ENCODE results near the gene COL13A1.
A peak's percentile ranks its signal among the peaks of the same experiment; 100 is the strongest.

The COL13A1 gene

DNA sequence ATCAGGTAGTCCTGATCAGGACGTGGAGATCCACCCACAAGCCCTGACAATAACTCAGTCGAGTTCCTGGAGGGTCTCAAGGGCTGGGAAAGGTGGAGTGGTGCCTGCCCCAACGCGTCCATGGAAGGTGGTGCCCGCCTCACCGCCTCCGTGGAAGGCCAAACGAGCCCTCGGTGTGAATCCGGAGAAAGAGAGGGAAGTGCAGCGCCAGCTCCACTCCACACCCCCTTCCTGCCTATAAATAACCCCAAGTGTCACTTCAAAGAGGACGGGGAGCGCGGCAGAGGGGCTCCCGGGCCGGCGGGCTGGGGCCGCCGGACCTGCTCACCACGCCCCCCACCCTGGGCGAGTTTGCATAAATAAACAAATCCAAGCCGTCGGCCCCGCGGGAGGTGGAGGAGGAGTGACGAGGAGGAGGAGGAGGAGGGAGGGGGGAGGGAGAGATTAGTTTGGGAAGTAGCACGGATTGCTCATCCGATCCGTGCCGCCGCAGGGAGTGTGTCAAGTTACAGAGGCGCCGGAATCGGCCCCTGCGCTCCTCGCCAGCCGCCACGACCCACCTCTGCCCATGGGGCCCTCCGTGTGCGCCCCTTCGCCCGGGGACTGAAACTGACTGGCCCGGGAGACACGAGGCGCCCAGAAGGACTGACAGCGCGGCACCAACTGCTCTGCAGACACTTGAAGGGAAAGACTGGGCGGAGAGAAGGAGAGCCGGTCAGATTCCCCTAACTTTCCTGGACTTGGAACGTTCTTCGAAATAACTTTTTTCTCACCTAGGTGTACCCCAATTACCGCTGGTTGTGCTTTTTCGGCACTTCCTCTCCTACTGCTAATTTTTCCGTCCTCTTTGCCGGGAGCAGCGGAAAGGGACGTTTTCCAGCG is at the start of gene COL13A1:
TSS of gene COL13A1 (plus strand) at position 473 of the 882 bp plus-strand sequence. CDS start 518 bp downstream, outside the sequence.
- no peak for DNase-seq (ENCODE audit: low read depth)

DNA sequence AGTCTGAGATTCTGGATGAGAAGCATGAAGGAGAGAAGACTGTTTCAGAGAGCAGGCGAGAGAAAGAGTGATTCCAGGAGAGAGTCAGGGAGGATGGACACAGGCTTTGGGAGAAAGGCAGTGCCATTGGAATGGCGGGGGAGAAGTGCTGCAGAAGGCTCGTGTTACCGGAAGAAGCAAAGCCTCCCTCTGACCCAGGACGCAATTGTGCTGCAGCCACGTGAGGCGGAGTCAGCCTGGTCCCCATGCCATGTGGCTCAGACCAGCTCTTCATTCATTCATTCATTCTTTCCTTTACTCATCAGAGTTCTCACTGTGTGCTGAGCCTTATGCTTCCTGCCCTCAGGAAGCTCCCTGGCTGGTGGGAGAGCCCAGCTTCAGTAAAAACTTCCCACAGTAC is 49.2 kb upstream of the COL13A1 start:
- DNase-seq (ENCODE audit: low read depth): no peak

DNA sequence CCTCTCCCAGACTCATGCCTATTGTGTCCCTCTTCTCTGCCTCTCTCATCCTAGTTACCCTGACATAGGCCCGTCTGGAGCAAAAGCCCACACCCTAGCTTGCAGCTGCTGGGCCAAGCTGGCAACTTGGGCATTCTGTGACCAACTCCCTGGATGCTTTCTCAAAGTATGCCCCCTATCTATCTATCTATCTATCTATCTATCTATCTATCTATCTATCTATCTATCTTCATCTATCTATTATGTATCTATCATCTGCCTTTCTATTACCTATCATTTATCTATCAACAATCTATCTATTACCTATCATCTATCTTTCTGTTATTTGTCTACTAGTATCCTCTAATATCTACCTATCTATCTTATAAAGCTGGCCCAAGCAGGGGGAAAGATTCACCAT is 45.4 kb upstream of the COL13A1 start:
- no peak for DNase-seq (ENCODE audit: low read depth)

DNA sequence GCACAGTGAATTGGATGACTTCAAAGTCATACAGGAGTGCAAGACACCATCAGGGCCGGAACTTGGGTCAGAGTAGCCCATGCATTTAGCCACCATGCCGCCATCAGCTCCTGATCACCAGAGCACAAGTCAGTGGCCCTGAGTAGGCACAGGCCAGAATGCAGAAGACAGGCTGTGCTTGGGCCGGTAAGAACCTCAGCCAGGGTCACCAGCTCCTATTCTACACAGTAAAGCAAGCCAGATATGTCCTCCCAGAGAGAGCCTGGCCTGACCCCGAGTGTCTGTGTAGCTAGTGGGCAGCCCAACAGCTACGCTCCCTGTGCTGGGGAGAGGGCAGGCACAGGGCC is 44.5 kb upstream of the COL13A1 start:
- DNase-seq (ENCODE audit: low read depth): no peak

DNA sequence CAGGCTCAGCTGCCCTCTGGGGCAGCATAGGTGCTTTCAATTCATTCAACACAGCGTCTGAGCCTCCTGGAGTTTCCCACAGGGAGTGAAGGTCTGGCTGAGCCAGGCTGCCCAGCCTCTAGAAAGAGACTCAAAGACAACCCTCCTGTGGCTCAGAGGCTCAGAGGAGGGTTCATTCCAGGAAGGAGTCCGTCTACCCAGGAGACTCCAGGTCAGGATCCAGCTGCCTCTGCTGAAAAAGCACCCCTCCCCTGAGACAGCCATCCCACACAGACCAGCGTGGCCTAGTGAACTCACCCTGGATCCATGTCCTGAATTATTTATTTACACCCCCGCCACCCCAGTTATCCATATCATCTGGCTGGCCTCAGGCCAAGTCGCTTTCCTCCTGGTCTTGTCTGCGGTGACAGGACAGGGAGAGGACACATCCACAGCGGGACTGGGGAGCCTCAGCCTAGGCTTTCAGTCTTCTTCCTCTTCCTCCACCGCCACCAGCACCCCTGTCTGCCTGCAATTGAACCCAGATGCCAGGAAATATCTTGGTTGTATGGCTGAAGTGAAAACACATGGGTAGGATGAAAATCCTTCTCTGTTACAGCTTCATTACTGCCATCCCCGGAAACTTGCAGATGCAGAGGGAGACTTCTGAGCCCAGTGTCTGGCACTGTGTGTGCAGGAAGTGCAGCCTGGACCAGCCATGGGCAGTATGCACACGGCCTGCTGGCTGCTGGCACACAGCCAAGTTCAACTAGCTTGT is 44.0 kb upstream of the COL13A1 start:
- peak; percentile 48 for DNase-seq (ENCODE audit: low read depth)

DNA sequence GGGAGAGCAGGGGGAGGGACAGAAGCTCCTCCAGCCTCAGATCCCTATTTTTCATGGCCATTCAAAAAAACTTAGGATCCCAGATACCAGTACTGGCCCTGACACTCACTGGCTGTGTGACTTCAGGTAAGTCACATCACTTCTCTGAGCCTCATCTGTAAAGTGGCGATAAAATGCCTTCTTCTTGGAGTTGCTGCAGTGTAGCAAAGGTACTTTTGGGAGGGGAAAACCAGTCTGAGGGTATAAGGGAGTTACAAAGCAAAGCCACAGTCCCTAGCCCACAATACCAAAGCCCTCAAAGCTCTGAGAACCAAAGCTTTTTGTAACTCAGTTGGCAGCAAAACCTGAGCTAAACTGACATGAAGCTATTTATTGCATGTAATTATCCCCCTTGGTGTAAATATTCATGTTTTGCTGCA is 43.4 kb upstream of the COL13A1 start:
- no peak for DNase-seq (ENCODE audit: low read depth)

DNA sequence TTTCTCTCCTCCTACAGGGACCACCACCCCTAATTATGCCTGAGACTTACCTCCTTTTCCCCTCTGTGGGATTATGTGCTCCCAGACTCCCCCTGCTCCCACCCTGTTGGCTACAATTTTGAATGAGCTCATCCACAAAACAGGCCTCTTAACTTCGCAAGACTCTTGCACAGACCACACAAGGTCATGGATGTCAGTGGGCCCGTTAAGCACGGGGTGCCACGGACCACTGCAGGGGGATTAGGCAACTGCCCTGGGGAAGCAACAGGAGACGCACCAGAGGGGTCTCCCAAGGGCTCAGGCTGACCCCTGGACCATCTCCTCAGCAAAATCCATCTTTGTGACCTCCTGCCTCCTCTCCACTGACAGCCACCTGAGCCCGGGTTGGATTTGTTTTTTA is 42.1 kb upstream of the COL13A1 start:
- no peak for DNase-seq (ENCODE audit: low read depth)

DNA sequence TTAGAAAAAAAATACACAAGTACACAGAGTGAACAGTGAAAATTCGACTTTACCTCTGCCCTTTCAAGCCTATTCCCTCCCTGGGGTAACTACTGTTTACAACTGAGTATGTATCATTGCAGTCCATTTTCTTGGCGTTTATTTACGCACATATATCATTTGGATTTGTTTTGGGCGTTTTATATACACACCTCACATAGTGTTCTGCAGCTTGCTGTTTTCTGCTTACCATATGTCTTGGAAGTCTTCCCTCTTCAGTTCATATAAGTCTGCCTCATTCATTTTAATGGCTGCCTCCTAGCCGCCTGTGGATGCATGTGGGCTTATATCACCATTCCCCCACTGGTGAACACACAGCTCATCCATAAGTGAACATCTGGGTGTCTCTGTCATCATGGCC is 41.6 kb upstream of the COL13A1 start:
- no peak for DNase-seq (ENCODE audit: low read depth)

DNA sequence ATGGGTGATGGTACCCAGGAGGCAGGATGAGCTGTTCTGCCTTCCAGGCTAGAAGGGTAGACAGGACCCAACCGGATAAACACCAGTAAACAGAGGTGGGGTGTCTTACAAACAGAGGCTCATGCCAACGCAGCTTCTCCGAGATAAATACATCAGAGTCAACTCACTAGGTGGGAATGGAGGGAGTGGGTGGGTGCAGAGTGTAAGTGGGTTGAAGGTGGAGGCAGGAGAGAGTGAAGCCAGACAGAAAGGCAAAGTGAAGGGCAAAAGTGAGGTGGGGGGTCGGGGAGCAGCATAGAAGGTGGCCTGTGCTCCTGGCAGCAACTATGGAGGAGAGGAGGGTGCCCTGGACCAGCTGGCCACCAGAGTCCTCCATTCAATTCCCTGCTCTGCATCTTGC is 40.4 kb upstream of the COL13A1 start:
- DNase-seq (ENCODE audit: low read depth): no peak

DNA sequence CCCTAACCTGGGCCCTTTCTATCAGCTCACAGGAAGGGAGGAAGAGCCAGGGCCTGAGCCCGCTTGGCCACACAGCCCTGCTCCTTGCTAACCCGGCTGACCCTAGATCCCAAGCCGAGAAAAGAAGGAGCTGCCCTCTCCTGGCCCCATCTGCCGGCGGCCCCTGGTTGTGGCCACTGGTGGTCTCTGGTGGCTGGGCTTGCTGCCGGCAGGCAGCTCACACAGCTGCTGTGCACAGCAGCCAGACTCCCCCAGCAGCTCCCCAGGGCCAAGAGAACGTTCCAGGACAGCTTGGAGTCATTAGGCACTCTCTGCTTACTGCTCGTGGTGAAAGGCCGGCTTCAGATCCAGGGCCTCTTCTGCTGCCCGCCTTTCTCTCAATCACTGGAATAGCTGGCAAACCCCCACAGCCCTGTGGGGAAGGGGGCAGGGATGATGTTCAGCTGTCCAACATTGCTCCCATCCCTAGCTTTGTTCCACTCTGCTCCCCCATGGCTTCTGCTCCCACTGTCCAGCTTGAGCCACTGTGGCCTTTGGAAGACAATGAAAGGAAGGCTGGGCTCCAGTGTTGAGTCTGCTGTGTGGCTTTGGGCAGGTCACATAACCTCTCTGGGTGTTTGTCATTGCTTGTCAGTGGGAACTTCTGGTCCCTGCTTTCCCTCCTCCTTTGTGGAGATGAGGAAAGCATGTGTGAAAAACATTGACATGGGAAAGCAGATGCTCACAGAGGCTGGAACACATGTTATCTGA is 35.4 kb upstream of the COL13A1 start:
- no peak for DNase-seq (ENCODE audit: low read depth)

DNA sequence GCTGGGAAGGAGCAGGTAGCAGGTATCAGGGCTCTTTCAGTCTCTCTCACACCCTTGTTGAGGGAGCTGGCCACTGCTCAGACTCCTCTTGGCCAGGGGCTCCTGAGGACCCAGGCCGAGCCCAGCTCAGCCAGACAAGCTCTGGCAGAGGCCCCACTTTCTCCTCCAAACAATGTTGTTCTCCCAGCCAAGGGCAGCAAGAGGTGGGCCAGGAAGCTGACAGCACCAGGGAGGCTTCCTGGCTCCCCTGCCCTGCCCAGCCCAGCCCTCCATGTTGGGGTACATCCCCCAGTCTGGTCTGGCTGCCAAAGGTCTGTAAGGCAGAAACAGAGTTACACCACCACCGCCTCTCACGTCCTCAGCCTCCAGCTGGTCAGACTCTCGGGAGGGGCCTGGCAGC is 33.9 kb upstream of the COL13A1 start:
- DNase-seq (ENCODE audit: low read depth): no peak

DNA sequence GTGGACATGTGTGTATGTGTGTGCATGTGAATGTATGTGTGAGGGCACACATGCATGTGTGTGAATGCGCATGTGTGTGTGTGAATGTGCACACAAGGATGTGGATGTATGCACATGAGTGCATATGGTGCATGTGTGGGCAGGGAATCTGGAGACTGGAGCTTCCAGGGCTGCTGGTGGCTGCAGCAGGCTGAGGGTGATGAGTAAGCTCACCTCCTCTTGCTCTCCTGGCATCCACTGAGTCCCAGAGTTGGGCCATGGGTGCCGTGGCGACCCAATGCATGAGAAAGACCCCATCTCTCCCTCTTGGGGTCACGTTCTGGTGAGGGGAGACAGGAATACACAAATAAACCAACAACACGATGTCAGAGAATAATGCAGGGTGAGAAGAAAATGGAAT is 33.3 kb upstream of the COL13A1 start:
- DNase-seq (ENCODE audit: low read depth): no peak

DNA sequence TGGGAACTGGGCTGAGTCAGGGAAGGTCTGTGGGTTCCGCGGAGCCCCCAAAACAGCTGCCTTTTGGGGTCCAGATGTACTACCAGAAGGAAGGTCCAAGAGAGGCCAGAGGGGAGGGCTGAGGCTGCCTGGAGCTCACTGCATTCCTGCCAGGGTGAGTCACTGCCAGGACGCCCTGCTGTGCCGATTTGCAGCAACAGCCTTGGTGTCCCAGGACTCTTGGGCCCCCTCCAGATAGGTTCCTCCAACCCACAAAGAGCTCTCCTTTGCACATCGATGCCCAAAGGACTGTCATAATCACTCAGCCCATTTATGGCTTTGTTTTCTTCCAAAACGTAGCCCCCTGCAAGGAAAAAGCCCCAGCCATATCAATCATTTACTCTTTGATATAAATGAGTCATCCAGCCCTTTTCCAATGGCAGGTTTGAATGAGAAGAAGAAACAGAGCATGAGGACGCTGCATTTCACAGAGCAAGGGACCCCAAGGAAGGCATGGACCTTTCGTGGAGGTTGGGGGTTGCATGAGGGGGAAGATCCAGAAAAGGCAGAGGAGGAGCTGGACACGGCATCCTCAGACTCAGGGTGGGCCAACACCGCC is 32.2 kb upstream of the COL13A1 start:
- DNase-seq (ENCODE audit: low read depth): peak; percentile 60

DNA sequence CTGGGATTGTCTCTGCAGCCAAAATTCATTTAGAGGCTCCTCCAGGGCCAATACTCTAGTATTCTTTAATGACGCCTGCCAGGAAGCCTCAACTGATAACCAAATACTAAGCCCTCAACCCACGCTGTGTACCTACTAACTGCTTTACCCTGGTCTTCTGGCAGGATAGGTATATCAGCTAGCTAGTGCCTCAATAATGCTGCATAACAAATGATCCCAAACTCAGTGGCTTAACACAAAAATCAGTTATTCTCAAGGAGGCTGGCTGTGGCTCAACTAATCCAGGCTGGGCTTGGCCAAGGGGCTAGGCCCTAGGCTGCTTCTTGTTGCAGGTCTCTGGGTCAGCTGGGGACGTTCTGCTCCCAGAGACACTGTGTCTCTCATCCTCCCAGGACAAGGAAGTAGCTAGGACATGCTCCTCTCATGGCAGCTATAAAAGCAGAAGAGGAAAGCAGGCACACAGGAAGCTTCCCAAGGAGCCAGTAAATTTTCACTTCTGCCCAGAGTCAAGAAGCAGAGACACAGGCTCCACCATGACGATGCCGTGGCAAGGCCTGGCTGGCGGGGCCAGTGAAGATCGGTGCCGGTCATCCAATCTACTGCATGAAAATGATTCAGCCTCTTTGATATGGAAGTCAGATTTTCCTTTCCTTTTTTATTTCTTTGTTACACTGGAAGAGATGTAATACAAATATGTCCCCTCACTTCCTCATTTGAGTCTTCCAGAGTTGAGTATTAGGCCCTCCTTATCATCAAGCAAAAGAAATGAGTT is 28.6 kb upstream of the COL13A1 start:
- no peak for DNase-seq (ENCODE audit: low read depth)

DNA sequence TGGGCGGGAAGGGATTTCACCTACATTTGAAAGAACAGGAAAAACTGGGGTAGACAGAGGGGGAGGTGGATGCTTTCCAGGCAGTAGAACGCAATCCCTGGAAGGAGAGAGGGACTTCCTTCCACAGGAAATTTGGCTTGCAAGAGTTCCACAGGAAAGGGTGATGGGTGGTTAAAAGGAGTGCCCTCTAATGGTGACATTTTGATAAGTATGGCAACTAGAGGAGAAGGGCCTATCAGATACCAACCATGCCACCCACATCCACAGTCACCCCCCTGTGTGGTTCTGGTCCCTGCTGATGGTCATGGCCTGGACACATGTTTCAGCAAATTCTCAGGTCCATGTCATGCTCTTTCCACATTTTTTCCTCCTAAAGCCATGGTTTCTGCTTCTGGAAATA is 27.1 kb upstream of the COL13A1 start:
- no peak for DNase-seq (ENCODE audit: low read depth)

DNA sequence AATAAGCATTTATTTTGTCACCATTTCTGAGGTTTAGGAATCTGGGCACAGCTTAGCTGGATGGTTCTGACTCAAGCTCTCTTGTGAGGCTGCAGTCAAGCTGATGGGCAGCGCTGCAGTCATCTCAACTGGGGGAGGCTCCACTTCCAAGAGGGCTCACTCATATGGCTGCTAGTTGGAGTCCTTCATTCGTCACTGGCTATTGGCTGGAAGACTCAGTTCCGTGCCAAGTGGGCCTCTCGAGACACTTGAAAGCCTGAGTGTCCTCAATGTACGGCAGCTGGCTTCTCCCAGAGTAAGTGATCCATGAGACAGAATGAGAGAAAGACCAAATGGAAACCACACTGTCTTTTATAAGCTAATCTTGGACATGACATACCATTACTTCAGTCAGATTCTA is 21.6 kb upstream of the COL13A1 start:
- no peak for DNase-seq (ENCODE audit: low read depth)

DNA sequence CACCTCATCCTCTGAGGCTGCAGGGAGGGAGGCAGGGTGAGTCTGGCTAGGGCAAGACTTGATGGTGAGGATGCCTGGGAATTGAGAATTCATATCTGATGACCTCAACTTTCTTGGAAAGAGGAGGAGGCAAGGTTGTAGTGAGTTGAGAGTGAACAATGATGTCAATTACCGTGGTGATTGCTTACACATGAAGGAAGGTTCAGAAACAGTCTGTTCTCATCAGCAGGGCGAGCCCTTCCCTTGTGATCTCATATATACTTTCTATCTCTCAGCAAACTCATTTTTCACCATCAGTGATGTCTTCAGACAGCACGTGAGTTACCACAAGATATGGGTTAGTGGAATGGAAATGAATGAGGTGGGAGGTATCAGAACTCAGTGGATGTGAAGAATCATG is 20.1 kb upstream of the COL13A1 start:
- no peak for DNase-seq (ENCODE audit: low read depth)

DNA sequence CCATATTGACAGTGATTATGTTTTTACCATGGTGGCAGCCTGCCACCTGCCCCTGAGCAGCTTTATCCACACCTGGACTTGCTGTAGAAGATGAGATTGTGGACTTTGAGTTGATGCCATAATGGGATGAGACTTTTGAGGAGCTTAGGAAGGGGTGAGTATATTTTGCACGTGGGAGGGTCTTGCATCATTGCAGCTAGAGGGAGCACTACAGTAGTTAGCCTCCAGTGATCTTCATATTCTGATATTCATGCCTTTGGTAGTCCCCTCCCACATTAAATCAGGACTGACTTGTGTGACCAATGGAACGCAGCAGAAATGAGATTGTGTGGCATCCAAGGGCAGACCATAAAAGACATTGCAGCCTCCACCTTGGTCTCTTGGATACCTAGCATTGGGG is 18.2 kb upstream of the COL13A1 start:
- DNase-seq (ENCODE audit: low read depth): no peak

DNA sequence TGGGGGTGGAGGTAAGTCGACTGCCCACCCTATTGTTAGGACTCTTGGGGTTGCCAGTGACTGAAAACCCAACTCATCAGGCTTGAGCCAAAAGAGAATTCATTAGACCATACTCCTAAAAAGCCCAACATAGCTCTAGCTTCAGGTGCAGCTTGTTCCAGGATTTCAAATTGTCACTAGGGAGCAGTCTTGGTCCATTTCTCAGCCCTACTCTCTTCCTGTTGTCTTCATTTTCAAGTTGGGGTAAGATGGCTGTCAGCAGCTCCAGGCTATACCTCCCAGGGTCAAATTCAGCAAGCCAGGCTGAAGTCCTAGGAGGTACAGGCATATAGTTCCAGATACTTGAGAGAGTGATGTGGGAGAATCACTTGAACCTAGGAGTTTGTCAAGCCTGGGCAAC is 14.9 kb upstream of the COL13A1 start:
- DNase-seq (ENCODE audit: low read depth): no peak

DNA sequence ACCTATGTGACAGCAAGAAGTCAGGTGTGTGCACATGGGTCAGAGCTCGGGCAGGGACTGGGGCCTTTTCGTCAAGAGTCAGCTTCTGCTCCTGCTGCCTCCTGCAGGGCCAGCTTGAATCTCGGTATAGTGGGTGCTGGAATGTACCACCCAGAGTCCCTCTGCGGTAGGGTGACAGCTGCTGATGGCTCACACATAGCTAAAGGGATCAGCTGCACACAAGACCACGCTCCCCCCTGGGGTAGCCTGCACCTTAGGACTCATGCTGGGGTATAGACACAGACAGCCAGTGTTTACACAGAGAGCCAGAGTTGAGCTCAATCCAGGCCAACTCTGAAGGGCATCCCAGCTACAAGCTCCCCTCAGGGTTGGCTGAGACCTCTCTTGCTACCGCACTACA is 14.0 kb upstream of the COL13A1 start:
- no peak for DNase-seq (ENCODE audit: low read depth)

DNA sequence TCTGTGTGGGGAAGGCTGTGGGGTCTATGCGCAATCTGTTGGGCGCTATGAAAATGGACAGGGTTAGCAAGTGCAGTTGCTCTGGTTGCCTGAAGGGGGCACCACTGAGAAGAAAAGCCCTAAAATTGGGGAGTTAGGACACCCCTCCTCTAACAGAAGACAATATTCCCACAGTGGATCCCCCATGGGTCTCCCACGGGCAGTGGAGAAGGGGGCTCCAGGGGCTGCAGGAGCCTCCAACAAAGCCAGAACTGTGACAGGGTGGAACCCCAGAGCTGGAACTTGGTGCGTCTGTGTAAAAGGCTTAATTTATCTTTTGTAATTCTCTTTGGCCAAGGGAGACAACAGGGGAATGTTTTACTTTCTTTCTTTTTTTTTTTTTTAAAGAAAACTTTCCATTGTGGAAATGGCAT is 12.5 kb upstream of the COL13A1 start:
- no peak for DNase-seq (ENCODE audit: low read depth)

DNA sequence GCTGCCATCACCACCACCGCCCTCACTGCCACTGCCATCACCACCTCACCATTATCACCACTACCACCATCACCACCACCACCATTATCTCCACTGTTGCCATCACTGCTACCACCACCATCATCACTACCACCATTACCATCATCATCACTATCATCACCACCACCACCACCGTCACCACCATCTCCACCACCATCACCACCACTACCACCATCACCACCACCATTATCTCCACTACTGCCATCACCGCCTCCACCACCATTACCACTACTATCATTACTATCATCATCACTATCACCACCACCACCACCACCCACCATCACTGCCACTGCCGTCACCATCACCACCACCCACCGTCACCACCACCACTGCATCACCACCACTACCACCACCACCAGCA is 9.9 kb upstream of the COL13A1 start:
- DNase-seq (ENCODE audit: low read depth): no peak

All from GM04504 (cell line).